GM12891 (cell line): ENCODE data around the gene IGF2R.

Experiments
- DNase-seq: peaks from one replicate; pipeline ENCODE4 v3.0.0; 2011; ENCODE audit warnings: low spot score; ENCODE audit not compliant: insufficient read length
- FAIRE-seq: peaks from 2 replicates; lab custom pipeline; 2011; peaks lifted over from hg19 to GRCh38; lab: Jason Lieb, UNC
- PAX5 ChIP-seq: IDR thresholded peaks from 2 replicates; pipeline ENCODE4 v1.6.1; 2011; ENCODE audit warnings: low read length, moderate library complexity, mild to moderate bottlenecking; ENCODE audit not compliant: insufficient read depth, severe bottlenecking
- POLR2A ChIP-seq: IDR thresholded peaks from 2 replicates; pipeline ENCODE4 v1.6.1; 2011; ENCODE audit warnings: low read depth, low read length, control low read depth
- POLR2AphosphoS5 ChIP-seq: IDR thresholded peaks from 2 replicates; pipeline ENCODE4 v1.6.1; 2011; ENCODE audit warnings: low read depth, low read length, control low read depth
- POU2F2 ChIP-seq: IDR thresholded peaks from 2 replicates; pipeline ENCODE4 v1.6.1; 2011; ENCODE audit warnings: low read depth, mild to moderate bottlenecking, control low read depth, low read length, moderate library complexity
- SPI1 ChIP-seq: IDR thresholded peaks from 2 replicates; pipeline ENCODE4 v1.6.1; 2011; ENCODE audit warnings: low read depth, low read length, control low read depth
- TAF1 ChIP-seq: IDR thresholded peaks from 2 replicates; pipeline ENCODE4 v1.6.1; 2011; ENCODE audit warnings: low read depth, low read length, control low read depth

IGF2R gene

GRCh38 chr6:160102399-160102798, 133.5 kb downstream of the IGF2R start:
- FAIRE-seq (no peak), DNase-seq (no peak)
- TF ChIP-seq POLR2AphosphoS5, result no peak
- TF ChIP-seq PAX5, result no peak
- TF ChIP-seq TAF1, result no peak
- no peak for TF ChIP-seq POLR2A
- TF ChIP-seq SPI1, result no peak
- TF ChIP-seq POU2F2, result no peak

GRCh38 chr6:160102956-160103824, 134.3 kb downstream of the IGF2R start:
- peak; percentile 35 for FAIRE-seq
- TF ChIP-seq TAF1 (no peak), SPI1 (no peak), POLR2AphosphoS5 (no peak), POLR2A (no peak)
- DNase-seq, result no peak

DNA sequence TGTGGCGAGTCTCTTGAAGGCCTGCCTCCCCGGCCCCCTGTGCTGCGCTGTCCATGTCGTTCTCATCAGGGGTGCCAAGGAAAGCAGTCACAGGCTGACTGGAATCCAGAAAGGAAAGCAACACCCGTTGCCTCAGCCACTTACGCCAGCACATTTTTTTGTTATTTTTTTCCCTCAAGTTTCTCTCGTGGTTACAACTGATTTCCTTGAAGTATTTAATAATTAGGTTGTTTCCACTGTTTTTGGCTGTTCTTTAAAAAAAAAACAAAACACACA, 134.9 kb downstream of the IGF2R start:
- FAIRE-seq (no peak), DNase-seq (no peak)
- TF ChIP-seq TAF1 (no peak), SPI1 (no peak)

GRCh38 chr6:160104821-160105517, 136.1 kb downstream of the IGF2R start:
- FAIRE-seq (no peak), DNase-seq (no peak)
- TF ChIP-seq TAF1 (no peak), SPI1 (no peak), PAX5 (no peak), POLR2A (no peak), POU2F2 (no peak), POLR2AphosphoS5 (no peak)

DNA sequence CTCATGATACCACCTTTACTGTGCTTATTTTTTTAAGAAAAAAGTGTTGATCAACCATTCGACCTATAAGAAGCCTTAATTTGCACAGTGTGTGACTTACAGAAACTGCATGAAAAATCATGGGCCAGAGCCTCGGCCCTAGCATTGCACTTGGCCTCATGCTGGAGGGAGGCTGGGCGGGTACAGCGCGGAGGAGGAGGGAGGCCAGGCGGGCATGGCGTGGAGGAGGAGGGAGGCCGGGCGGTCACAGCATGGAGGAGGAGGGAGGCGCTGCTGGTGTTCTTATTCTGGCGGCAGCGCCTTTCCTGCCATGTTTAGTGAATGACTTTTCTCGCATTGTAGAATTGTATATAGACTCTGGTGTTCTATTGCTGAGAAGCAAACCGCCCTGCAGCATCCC, 137.1 kb downstream of the IGF2R start:
- FAIRE-seq, result no peak

GRCh38 chr6:160106701-160107100, 137.8 kb downstream of the IGF2R start:
- no peak for FAIRE-seq
- DNase-seq, result no peak
- no peak for TF ChIP-seq SPI1
- no peak for TF ChIP-seq POLR2A
- no peak for TF ChIP-seq POU2F2
- no peak for TF ChIP-seq POLR2AphosphoS5
- no peak for TF ChIP-seq TAF1
- TF ChIP-seq PAX5, result no peak

More for the DNA sequence above, 137.1 kb downstream of the IGF2R start:
- DNase-seq, result no peak
- TF ChIP-seq TAF1 (no peak), POU2F2 (no peak), SPI1 (no peak), POLR2A (no peak), PAX5 (no peak), POLR2AphosphoS5 (no peak)

DNA sequence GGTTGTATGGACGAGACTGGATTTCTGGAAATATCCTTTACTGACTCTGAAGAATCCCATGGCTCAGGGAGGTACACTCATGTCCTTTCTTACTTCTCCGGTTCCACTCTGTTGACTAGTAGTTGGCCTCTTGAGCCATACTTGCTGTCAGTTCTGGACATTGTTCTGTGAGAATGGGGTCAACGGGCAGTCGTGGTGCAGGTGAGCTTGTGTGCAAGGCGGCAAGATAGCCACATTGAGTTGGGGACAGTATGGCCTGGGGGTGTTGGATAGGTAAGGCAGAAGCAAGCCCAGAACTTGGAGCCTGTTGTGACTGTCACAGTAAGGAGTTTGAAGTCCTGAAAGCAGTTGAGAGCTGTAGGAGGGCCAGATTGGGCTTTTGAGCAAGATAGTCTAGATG, 139.2 kb downstream of the IGF2R start:
- FAIRE-seq, result no peak
- no peak for TF ChIP-seq SPI1
- TF ChIP-seq POLR2A, result no peak
- TF ChIP-seq POU2F2, result no peak
- DNase-seq, result no peak

DNA sequence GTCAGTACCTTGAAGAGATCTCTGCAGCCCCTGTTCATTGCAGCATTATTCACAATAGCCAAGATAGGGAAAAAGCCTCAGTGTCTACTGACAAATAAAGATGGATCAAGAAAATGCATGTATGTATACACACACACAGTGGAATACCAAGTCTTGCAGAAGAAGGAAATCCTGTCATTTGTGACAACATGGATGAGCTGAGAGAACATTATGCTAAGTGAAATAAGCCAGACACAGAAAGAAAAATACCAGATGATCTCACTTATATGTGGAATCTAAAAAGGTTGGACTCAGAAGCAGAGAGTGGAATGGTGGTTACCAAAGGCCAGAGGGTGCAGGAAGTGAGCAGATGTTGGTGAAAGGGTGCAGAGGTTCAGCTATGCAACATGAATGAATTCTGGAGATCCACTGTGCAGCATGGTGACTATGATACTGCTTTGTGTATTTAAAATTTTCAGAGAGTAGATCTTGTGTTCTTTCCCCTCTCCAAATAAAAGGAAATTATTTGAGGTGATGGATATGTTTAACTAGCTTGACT, 141.8 kb downstream of the IGF2R start:
- FAIRE-seq (no peak), DNase-seq (no peak)
- TF ChIP-seq POLR2A (no peak), SPI1 (no peak), POLR2AphosphoS5 (no peak), POU2F2 (no peak), TAF1 (no peak), PAX5 (no peak)

- DNase-seq (no peak), FAIRE-seq (no peak)
Observed at GRCh38 chr6:160111806-160112205, 142.9 kb downstream of the IGF2R start.

More at GRCh38 chr6:160111806-160112205, 142.9 kb downstream of the IGF2R start:
- TF ChIP-seq TAF1 (no peak), POLR2A (no peak), PAX5 (no peak), POU2F2 (no peak), POLR2AphosphoS5 (no peak), SPI1 (no peak)
